HCT116 (cell line): ENCODE measurements around the gene PRKCQ. TPM values are rescaled to one million over a fixed set of nuclear protein-coding genes. Genes with fewer than 3 reads are reported as not detected.

ENCODE experiments used
- ATAC-seq: fragments of 200-7000 bp; cut with Tn5 transposase; 2 replicates; pipeline ENCODE4 v1.9.1; 2020; ENCODE audit warnings: mild to moderate bottlenecking, moderate library complexity
- BruUV-seq: library from RNA; stranded (reverse); fragments of 400-500 nt; replicated peaks from 2 replicates; lab custom pipeline; 2021; lab: Mats Ljungman, UMichigan
- CTCF ChIA-PET: fragments of 300-600 bp; sonication (Branson Sonifier 250); formaldehyde crosslinking; loops from one replicate; lab custom pipeline; 2021; ENCODE audit warnings: antibody characterized with exemption; lab: Charles Lee
- POLR2A ChIA-PET: fragments of 300-600, 350-600 bp; sonication (Branson Sonifier 250); formaldehyde crosslinking; loops from one replicate; lab custom pipeline; 2021; ENCODE audit warnings: antibody characterized with exemption; lab: Charles Lee
- RAD21 ChIA-PET, 2 experiments: fragments of 300-600 bp; sonication (Branson Sonifier 250); formaldehyde crosslinking; loops; one replicate each; lab custom pipeline; 2023; ENCODE audit warnings: low total read pairs in 2 of 2; ENCODE audit not compliant: uncharacterized antibody in 2 of 2, unreplicated experiment in 2 of 2, low non-redundant PET in 1 of 2; lab: Charles Lee
- DNase-seq: peaks from one replicate; pipeline ENCODE4 v3.0.0-alpha.2; 2010; ENCODE audit warnings: low read depth, low spot score
- H2AFZ ChIP-seq: fragments of 200-600 bp; shearing (Covaris generic), sonication (generic); 2 replicates; pipeline ENCODE4 v1.6.1; 2017; ENCODE audit warnings: low read depth, mixed run types, mixed read lengths, antibody characterized with exemption, low read length; ENCODE audit not compliant: poor library complexity, severe bottlenecking
- H3K27ac ChIP-seq: 2 replicates; pipeline ENCODE4 v1.5.1; 2012; ENCODE audit warnings: low read depth, low read length
- H3K27me3 ChIP-seq: fragments of 200-600 bp; sonication (generic); 2 replicates; pipeline ENCODE4 v1.6.1; 2016; ENCODE audit warnings: mixed run types, low read length, mixed read lengths; ENCODE audit not compliant: insufficient read depth
- H3K36me3 ChIP-seq, 2 experiments: fragments of 200-500 bp in 1 of 2; fragments of 200-600 bp in 1 of 2; sonication (Bioruptor generic) in 1 of 2; sonication (generic) in 1 of 2; 2 replicates each; pipeline versions ENCODE4 v1.5.1 to v1.6.1; 2014 to 2016; ENCODE audit warnings: low read length in 2 of 2, inconsistent platforms in 1 of 2, mixed read lengths in 1 of 2, mixed run types in 1 of 2; ENCODE audit not compliant: insufficient read depth in 2 of 2, control insufficient read depth in 1 of 2
- H3K4me1 ChIP-seq, 2 experiments: fragments of 200-600 bp in 1 of 2; sonication (generic) in 1 of 2; 2 replicates each; pipeline versions ENCODE4 v1.5.1 to v1.6.1; 2012 to 2017; ENCODE audit warnings: low read length in 2 of 2, inconsistent platforms in 1 of 2, mild to moderate bottlenecking in 1 of 2, mixed read lengths in 1 of 2, mixed run types in 1 of 2, moderate library complexity in 1 of 2; ENCODE audit not compliant: insufficient read depth in 2 of 2, control insufficient read depth in 1 of 2
- H3K4me2 ChIP-seq: fragments of 200-600 bp; sonication (generic); 2 replicates; pipeline ENCODE4 v1.6.1; 2017; ENCODE audit warnings: mixed run types, low read length, mixed read lengths
- H3K4me3 ChIP-seq, 2 experiments: fragments of 200-600 bp in 1 of 2; sonication (generic) in 1 of 2; replicated peaks in 1 of 2; 2 replicates each; pipeline ENCODE4 v1.5.1; 2011 to 2016; ENCODE audit warnings: low read length in 2 of 2, control low read depth in 1 of 2, low read depth in 1 of 2, mild to moderate bottlenecking in 1 of 2, mixed read lengths in 1 of 2, mixed run types in 1 of 2
- H3K79me2 ChIP-seq: fragments of 200-600 bp; sonication (generic); 2 replicates; pipeline ENCODE4 v1.6.1; 2017; ENCODE audit warnings: mild to moderate bottlenecking, mixed run types, low read length, moderate library complexity, mixed read lengths; ENCODE audit not compliant: insufficient read depth
- H3K9ac ChIP-seq: fragments of 200-600 bp; sonication (generic); 2 replicates; pipeline ENCODE4 v1.6.1; 2016; ENCODE audit warnings: low read length, mixed read lengths
- H3K9me2 ChIP-seq: fragments of 200-600 bp; sonication (generic), shearing (Covaris generic); 2 replicates; pipeline ENCODE4 v1.6.1; 2017; ENCODE audit warnings: mixed run types, mild to moderate bottlenecking, moderate library complexity; ENCODE audit not compliant: insufficient read depth
- H3K9me3 ChIP-seq, 2 experiments: fragments of 200-500 bp in 1 of 2; fragments of 200-600 bp in 1 of 2; sonication (Bioruptor generic) in 1 of 2; sonication (generic) in 1 of 2; 2 replicates each; pipeline ENCODE4 v1.6.1; 2014 to 2017; ENCODE audit warnings: low read length in 2 of 2, mixed read lengths in 2 of 2, inconsistent platforms in 1 of 2, low read depth in 1 of 2, mild to moderate bottlenecking in 1 of 2, mixed run types in 1 of 2, moderate library complexity in 1 of 2; ENCODE audit not compliant: control insufficient read depth in 1 of 2, insufficient read depth in 1 of 2
- H4K20me1 ChIP-seq: fragments of 200-600 bp; sonication (generic), shearing (Covaris generic); 2 replicates; pipeline ENCODE4 v1.6.1; 2017; ENCODE audit warnings: mixed run types, mild to moderate bottlenecking, moderate library complexity; ENCODE audit not compliant: insufficient read depth
- CBX3 ChIP-seq: IDR thresholded peaks from 2 replicates; pipeline ENCODE4 v1.6.1; 2012; ENCODE audit warnings: low read depth
- CEBPB ChIP-seq: IDR thresholded peaks from 2 replicates; pipeline ENCODE4 v1.6.1; 2012; ENCODE audit warnings: low read depth
- EGR1 ChIP-seq: IDR thresholded peaks from 2 replicates; pipeline ENCODE4 v1.6.1; 2012; ENCODE audit warnings: low read depth
- ELF1 ChIP-seq: IDR thresholded peaks from 2 replicates; pipeline ENCODE4 v1.6.1; 2012; ENCODE audit warnings: low read depth, borderline replicate concordance
- EZH2 ChIP-seq: fragments of 200-600 bp; sonication (generic); IDR thresholded peaks from 2 replicates; pipeline ENCODE4 v1.6.1; 2017; ENCODE audit warnings: antibody characterized with exemption, mixed run types
- EZH2phosphoT487 ChIP-seq: fragments of 200-600 bp; IDR thresholded peaks from 2 replicates; pipeline ENCODE4 v1.6.1; 2018; ENCODE audit warnings: antibody characterized with exemption, borderline replicate concordance
- FOSL1 ChIP-seq: IDR thresholded peaks from 2 replicates; pipeline ENCODE4 v1.6.1; 2012; ENCODE audit warnings: low read depth
- JUND ChIP-seq: IDR thresholded peaks from 2 replicates; pipeline ENCODE4 v1.6.1; 2012
- MAX ChIP-seq: IDR thresholded peaks from 2 replicates; pipeline ENCODE4 v1.6.1; 2012
- POLR2A ChIP-seq: IDR thresholded peaks from 2 replicates; pipeline ENCODE4 v1.7.0; 2011; ENCODE audit warnings: borderline replicate concordance; ENCODE audit not compliant: insufficient read depth, insufficient read length; ENCODE audit errors: extremely low read depth
- POLR2AphosphoS5 ChIP-seq: IDR thresholded peaks from 2 replicates; pipeline ENCODE4 v1.6.1; 2011; ENCODE audit warnings: mild to moderate bottlenecking, low read depth, low read length, moderate library complexity
- RAD21 ChIP-seq: IDR thresholded peaks from 2 replicates; pipeline ENCODE4 v1.6.1; 2012; ENCODE audit warnings: low read depth, mild to moderate bottlenecking
- SIN3A ChIP-seq: IDR thresholded peaks from 2 replicates; pipeline ENCODE4 v1.6.1; 2012; ENCODE audit warnings: low read depth
- SP1 ChIP-seq: IDR thresholded peaks from 2 replicates; pipeline ENCODE4 v1.6.1; 2012; ENCODE audit warnings: low read depth
- SRF ChIP-seq: IDR thresholded peaks from 2 replicates; pipeline ENCODE4 v1.6.1; 2012; ENCODE audit warnings: low read depth
- TCF7L2 ChIP-seq: IDR thresholded peaks from 2 replicates; pipeline ENCODE4 v1.7.0; 2011; ENCODE audit warnings: borderline replicate concordance, inconsistent platforms; ENCODE audit not compliant: insufficient read depth, insufficient read length; ENCODE audit errors: extremely low read depth
- YY1 ChIP-seq: IDR thresholded peaks from 2 replicates; pipeline ENCODE4 v1.6.1; 2011; ENCODE audit warnings: low read length, low read depth, moderate library complexity, mild to moderate bottlenecking; ENCODE audit not compliant: insufficient replicate concordance; ENCODE audit errors: extremely low read depth
- ZFX ChIP-seq: fragments of 450-650 bp; IDR thresholded peaks from 2 replicates; pipeline ENCODE4 v1.6.1; 2017
- ZNF274 ChIP-seq: fragments of 200-500 bp; sonication (Bioruptor generic); IDR thresholded peaks from 2 replicates; pipeline ENCODE4 v1.6.1; 2014; ENCODE audit warnings: mild to moderate bottlenecking, low read depth, low read length, inconsistent platforms
- intact Hi-C: fragments of 100-400 bp; cut with micrococcal nuclease; formaldehyde crosslinking; loops from 2 replicates; pipeline ENCODE4 v1.10.0; 2022
- total RNA-seq: library from RNA; stranded (reverse); gene quantifications from one replicate; pipeline ENCODE4 v1.2.1, GENCODE V29; 2021; ENCODE audit not compliant: unreplicated experiment
- TF ChIP-seq, protein P1 (sequence below), 3 experiments: fragments of 200-600 bp in 1 of 3; sonication (generic) in 1 of 3; IDR thresholded peaks in 2 of 3; conservative IDR thresholded peaks in 1 of 3; 2 replicates each; pipeline ENCODE4 v1.5.1; 2012 to 2017; ENCODE audit warnings: low read depth in 2 of 3, low read length in 2 of 3, antibody characterized with exemption in 1 of 3, borderline replicate concordance in 1 of 3, control low read depth in 1 of 3, mild to moderate bottlenecking in 1 of 3, mixed read lengths in 1 of 3, mixed run types in 1 of 3, moderate library complexity in 1 of 3; ENCODE audit not compliant: insufficient read depth in 1 of 3

Gene PRKCQ
- total RNA-seq, 1 experiment from 2014 or later = 0.54 TPM

DNA sequence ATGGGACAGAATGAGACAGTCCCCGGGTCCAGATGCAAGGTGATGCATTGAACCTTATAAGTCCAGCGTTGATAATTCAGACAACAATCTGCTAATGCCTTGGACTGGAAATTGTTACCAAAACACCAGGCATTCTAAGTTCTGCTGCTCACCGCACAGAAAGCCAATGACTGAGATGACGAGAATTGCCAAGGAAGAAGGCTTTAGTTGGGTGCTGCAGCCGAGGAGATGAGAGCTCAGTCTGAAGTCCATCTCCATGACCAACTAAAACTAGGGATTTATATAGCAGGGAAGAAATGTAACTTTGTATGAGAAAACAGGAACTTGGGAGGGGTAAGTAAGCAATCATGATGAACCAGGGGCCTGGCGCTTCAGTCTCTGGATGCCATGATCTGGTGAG lies 68.7 kb downstream of the PRKCQ start:
- ChIA-PET RAD21 (no interaction called here), POLR2A (no interaction called here), CTCF (no interaction called here)
- no peak overlapping the region for H3K4me2 ChIP-seq
- H2AFZ ChIP-seq = no peak overlapping the region
- DNase-seq (no peak), ATAC-seq (no peak)
- no peak overlapping the region for H3K9ac ChIP-seq
- H3K9me2 ChIP-seq = no peaks in the 10 kb centered on the region
- H3K36me3 ChIP-seq = no peaks in the 10 kb centered on the region
- no peak overlapping the region for H3K4me3 ChIP-seq
- intact Hi-C loops = no loop called here
- no peaks in the 10 kb centered on the region for H3K4me1 ChIP-seq
- H3K27ac ChIP-seq = no peak overlapping the region
- H3K9me3 ChIP-seq = peaks cover 0 to 5% of the 10 kb centered on the region in 2 experiments; a peak in 1 of 4 replicates
- no peaks in the 10 kb centered on the region for H4K20me1 ChIP-seq
- H3K27me3 ChIP-seq = peaks cover 64% of the 10 kb centered on the region
- TF ChIP-seq MAX (no peak), EZH2 (no peak), SRF (no peak), POLR2AphosphoS5 (no peak), EGR1 (no peak), CBX3 (no peak), SIN3A (no peak), JUND (no peak), YY1 (no peak), ZFX (no peak), CEBPB (no peak), TCF7L2 (no peak), POLR2A (no peak), RAD21 (no peak), FOSL1 (no peak), ELF1 (no peak), EZH2phosphoT487 (no peak), SP1 (no peak), ZNF274 (no peak)
- TF ChIP-seq, protein P1, sequence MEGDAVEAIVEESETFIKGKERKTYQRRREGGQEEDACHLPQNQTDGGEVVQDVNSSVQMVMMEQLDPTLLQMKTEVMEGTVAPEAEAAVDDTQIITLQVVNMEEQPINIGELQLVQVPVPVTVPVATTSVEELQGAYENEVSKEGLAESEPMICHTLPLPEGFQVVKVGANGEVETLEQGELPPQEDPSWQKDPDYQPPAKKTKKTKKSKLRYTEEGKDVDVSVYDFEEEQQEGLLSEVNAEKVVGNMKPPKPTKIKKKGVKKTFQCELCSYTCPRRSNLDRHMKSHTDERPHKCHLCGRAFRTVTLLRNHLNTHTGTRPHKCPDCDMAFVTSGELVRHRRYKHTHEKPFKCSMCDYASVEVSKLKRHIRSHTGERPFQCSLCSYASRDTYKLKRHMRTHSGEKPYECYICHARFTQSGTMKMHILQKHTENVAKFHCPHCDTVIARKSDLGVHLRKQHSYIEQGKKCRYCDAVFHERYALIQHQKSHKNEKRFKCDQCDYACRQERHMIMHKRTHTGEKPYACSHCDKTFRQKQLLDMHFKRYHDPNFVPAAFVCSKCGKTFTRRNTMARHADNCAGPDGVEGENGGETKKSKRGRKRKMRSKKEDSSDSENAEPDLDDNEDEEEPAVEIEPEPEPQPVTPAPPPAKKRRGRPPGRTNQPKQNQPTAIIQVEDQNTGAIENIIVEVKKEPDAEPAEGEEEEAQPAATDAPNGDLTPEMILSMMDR (IDR thresholded peaks at IDR 0.05 in 2 of 3, conservative IDR thresholded peaks at IDR 0.05 in 1 of 3; ENCODE audit: borderline replicate concordance in 1 of 3, insufficient read depth in 1 of 3, low read depth in 2 of 3, low read length in 2 of 3) = no peak
- TF ChIP-seq, all 23 proteins: peak for 0
- no TSS peak for BruUV-seq
- no peaks in the 10 kb centered on the region for H3K79me2 ChIP-seq
